GM21390 (cell line): ENCODE results near the gene MON1A.

Source experiments
- ATAC-seq: cut with Tn5 transposase; IDR thresholded peaks from one replicate; pipeline ENCODE4 v1.9.1; 2021; ENCODE audit not compliant: unreplicated experiment

The MON1A gene

DNA sequence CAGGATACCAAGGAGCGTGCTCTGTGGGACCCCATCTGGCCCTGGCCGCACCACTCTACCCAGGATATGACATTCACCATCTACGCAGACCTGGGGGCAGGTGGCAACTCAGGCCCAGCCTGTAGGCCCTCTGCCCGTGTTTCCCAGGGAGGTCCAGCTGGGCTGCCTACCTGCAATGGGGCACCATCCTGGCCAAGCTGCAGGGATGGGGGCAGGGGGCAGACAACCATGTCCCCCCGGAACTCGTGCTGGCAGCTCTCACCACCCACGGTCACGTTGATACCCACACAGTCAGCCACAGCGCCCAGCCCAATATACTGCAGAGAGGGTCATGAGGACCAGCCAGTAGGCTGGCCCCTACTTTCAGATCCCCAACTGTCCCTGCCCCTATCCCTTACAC is 33.8 kb downstream of the MON1A start:
- no peak for ATAC-seq

DNA sequence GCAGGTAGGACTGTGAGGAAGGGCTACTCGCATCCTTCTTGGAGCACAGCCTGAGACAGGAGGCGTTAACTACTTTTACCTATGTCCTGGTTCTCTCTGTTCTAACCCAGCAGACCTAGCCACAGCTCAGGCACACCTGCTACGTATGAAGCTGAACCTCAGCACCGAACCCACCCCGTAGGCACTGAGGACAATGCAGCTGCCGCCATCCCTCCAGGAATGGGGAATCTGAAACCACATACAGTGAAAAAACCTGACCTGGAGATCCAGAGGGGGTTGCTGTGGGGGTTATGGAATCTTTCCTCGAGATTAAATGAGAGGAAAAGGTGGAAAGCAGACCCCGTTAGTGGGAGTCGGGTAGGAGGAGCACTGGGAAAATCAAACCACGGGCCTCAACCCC is 40.3 kb downstream of the MON1A start:
- ATAC-seq, result no peak

DNA sequence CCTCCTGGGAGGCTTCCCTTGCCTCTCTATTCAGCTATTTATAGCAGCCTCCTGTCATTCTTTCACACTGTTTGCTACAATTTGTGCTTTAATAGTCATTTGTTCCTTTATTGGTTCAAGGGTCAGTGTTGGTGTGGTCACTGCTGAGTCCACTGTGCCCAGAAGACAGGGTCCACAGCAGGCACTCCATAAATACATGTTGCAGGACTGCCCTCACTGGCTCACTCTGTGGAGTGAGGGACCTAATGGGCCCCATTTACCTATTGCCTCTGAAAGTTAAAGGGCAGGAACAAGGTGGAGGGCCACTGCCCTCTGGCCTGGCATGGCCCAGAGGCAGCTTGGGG is 42.7 kb downstream of the MON1A start:
- no peak for ATAC-seq

DNA sequence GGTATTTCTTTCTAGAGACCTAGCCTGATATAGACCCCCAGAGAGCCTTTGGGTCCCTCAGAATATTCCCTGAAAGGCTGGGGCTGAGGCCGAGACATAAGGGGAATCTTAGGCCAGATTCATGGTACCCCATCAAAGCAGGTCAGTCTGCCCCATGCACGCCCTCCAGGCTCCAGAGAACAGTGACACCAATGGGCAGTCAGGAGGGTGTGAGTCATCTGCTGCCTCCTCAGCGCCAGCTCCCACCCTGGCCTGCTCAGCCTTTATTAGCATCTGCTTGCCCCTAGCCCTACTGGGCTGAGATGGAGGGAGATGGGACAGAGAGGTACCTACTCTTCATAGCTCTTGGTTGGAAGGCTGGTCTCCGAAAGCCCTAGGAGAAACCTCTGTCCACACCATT is 45.6 kb downstream of the MON1A start:
- ATAC-seq, result no peak

DNA sequence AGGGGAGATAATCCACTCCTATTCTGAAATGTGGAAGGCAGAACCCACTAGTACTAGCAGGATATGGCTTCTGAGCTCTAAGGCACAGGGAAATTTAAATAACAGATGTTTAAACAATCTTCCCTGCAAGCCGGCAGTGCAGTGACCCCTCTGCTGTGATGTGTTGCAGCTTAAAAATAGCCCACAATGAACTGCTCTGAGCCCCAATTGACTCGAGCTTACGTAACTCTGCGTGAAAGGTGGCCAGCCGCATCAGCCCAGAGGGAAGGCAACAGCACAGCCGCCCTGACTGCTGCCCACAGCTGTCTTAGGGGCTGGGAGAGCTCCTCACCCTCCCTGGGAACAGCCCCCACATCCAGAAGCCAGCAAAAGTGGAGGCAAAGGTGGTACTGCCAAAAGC is 47.4 kb downstream of the MON1A start:
- ATAC-seq, result no peak

DNA sequence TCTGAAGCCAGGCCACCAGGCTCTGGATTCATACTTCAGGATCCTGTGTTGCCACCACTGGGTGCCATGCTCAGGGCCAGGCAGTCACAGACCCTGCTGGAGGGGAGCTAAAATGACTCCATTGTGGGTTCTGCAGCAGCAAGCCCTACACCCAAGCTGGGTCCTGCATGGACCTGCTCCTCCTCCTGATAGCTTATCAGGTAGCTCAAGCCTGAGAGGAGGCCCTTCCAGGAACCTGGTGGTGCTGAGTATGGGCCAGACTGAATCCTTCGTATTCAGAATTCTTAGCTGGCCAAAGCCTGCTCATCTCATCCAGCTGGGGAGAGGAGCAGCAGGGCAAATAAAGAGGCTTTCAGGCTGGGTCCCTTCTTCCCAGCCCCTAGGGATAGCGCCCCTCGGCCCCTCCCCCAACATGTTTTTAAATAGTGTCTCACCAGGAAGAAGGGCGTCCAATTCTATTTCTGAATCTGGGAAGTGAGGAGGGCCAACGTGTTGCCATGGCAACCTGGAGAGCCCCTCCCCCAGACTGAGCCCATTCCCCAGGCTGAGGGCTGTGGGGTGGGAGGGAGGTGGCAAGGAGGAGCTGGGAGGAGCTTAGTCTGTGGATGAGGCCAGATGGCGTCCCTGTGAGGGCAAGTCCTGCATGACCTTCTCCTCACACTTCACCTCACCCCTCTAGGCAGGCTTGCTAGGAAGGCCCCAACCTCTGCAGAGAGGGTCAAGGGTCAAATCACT is 48.9 kb downstream of the MON1A start:
- ATAC-seq, result no peak

DNA sequence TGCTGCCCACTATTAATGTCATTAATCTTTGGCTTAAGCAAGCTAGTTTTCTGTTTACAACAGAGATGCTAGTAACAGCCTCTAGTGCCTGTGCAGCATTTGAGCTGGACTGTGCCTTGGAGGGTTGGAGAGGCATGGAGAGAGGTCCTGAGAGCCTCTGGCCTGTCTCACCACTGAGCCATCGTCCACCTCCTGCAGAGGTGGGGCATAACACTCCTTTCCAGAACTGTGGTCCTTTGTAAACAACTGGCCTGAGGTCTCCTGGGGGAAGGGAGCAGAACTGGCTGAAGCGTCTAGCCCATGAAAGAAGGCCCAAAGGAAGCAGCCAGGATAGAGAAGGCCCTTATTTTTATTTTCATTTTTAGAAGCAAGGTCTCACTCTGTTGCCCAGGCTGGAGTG is 49.9 kb downstream of the MON1A start:
- no peak for ATAC-seq

DNA sequence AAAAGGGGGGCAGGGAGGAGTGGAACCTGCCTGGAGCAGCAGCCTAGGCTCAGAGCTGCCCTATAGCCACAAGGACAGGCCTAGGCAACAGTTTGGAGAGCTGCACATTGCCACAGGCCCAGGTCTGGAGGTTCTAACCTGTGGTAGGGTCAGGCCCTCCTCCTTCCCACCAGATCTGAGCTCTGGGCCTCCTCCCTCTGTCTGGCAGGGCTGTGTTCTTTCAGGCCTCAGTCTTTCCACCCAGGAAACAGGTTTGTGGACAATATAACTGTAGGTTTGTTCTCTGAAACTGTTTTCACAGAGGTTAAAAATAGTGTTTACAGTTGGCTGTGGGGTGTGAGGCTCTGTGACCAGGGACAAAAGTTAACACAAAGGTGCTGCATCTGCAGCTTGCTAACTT is 50.9 kb downstream of the MON1A start:
- no peak for ATAC-seq

DNA sequence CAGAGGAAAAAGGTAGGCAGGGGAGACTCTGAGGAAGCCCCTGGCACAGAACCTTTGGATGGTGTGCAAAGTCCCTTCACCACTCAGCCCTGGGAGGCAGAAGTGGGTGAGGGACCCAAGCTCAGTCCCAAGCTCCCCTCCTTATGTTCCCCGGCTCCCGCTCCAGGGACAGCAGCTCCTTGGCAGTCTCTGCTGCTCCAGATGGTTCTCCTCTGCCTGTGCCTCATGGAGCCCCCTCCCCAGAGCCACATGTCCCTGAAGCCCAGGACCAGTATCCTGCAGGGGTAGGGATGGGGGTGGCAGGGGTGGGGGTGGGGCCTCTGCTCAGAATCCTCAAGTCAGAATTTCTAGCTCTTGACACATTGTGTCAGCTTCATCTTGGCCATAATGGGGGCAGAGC is 51.9 kb downstream of the MON1A start:
- no peak for ATAC-seq

DNA sequence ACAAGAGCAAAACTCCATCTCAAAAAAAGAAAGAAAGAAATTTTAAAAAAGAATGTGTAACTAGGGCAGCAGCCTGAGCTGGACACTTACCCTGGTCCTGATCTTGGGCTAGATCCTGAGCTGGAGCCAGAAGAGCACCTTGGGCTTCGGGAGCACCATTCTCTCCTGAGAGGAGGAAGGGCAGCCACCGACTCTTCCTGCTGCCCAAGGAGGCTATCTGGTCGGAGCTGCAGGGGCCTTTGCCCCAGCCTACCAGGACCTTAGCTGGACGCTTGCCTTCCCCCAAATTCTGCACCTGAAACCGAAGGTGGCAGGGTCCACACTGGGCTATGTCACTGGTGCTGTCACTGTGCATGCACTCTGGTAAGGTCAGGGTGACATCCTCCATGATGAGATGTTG is 53.0 kb downstream of the MON1A start:
- no peak for ATAC-seq

DNA sequence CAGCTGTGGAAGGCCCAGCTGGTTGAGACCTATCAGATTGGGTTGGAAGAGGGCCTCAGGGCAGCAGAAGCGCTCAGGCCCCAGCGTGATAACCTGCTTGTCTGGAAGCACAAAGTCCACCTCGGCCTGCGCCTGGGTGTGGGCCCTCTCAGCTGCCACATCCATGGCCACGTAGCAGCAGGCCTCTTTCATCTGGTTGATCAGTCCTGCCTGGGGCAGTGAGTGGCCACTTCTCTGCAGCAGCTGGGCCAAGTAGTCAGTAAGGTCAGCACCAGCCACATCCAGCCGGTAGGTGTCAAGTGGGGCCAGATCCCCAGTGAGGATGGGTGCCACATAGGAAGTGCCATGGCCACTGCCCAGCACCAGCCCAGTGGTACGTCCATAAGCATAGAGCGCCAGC is 56.0 kb downstream of the MON1A start:
- ATAC-seq, result no peak

DNA sequence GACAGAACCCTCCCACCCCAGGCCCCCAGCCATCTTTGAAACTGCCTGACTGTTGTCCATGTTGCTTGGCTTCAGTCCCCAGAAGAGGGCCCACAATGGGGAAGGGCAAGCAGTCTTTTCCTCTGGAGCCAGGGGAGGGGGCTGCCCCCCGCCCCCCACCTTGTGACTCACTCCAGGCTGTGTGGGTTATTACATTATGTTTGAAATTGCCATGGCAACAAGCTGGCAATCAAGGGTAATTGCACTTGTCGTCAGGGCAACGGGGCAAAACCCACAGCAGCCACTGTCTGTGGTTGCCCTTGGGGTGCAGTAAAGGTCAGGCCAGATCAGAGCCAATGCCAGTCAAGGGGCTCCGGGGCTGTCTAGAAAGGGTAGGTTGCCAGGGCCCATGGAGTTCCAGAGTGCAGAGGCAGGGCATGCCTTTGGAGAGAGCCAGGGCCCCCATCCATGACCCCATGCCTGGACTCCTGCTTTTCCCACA is 56.8 kb downstream of the MON1A start:
- ATAC-seq, result no peak

DNA sequence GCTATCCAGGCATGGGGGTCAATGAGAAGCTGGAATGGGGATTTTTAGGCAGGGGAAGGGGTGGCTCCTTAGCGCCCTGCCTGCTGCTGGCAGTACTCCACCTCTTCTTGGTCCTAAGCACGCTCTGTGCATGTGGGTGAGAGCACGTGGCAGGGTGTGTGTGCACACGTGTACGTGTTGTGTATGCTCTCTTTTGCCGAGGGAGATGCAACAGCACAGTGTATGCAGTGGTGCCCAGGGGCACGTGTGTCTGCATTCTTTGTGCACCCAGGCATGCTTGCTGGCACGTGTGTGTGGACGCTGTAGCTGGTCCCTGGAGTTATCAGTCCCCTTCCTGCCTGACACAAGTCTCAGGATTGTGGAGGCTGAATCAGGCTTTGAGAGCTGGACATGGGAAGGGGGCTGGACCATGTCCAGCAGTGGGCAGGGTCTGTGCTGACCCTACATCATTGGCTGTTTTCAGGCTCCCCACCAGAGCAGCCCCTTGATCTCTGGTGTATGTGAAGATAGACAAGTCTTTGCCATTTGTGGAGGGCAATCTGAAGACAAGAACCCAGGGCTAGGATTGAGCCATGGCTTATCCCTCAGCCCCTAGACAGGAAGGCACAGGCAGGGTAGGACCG is 58.0 kb downstream of the MON1A start:
- no peak for ATAC-seq

DNA sequence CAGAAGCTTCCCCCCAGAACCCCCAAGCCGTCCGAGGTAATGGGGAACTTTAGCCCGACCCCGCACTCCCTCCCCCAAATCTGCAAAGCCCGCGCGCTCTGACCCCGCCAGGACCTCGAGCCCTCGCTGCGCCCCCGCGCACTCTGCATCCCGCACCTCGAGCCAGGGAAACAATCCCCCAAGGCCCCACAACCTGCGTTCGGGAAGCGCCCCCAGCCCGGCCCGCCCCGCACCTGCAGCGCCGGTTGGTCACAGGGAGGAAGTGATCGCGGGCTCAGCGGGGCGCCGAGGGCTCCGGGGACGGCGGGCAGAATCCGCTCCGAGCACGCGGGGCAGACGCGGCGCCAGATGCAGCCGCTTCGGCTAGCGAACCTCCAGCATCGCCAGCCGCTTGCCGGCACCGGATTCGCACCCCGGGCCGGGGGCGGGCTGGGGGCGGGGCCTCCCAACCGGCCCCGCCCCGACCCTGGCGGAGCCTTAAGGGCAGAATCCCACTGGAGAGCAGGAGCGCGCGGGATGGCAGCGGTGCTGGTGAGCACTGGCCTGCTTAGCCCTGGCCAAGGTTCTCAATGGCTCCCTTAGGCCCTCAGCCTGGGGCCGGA is 60.0 kb downstream of the MON1A start, which contains the start of gene CAMKV:
Gene CAMKV (minus strand): TSS at position 382 of the 602 bp plus-strand sequence. CDS start 7,518 bp downstream, outside the sequence.
- no peak for ATAC-seq

DNA sequence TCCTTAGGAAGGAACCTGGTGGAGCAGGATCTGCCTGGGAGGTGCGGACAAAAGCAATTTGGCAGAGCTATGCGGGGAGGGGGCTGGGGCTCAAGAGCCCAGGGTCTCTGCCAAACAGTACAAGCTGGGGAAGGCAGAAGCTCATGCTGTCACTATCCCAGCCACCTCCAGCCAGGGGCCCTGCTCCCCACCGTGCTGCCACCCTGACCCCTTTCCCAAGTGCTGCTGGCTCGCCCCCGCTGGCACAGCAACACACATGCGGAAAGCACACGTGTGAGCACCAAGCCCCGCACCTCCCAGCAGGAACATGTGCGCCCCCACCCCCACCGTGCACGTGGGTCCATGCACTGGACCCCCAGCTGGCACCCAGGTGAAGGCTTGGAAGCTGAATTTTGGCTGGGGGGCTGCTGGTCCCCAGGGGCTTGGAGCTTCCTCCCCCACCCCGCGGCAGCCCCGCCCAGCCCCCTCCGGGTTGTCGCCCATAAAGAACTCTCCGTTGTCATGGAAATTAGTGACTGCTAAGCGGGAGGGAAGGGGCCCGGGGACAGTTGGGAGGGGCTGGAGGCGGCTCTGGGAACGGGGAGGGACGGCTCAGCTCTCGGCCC is 60.6 kb downstream of the MON1A start:
- ATAC-seq, result no peak

DNA sequence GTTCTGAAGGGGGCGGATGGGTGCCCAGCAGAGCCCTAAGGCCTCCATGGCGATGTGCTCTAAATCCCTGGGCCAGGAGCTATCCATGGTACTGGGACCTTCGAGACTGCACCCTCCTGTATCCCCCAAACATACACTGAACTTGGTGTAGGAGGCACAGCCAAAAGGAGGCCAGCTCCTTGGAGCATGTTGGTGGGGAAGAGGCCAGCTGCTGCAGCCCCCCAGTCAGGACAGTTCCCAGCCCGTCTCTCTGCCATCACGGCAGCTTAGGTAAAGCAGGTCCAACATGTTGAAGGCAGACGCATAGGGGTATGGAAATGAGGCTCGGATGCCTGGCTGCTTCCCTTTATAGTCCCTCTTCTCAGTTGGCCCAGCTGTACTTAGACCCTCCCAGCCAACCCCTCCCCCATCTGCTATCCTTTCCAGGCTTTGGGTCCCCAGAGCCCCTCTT is 61.7 kb downstream of the MON1A start:
- no peak for ATAC-seq

DNA sequence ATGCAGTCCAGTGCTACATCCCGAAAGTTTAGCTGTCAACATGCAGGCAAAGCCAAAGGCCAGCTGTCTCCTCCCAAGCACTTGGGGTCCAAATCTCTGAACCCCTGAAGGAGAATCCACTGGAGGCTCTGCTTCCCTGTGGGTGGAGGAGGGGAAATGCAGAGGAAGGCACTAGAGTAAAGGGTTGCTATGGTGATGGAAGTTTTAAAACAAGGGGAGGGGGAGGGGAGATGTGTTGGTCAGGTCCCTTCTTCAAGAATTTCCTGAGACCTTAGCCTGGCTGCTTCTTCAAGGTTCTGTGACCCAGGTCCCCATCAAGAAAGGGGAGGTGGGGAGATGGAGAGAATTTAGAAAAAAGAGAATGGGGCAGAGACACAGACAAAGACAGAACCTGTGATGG is 62.2 kb downstream of the MON1A start:
- ATAC-seq, result no peak

DNA sequence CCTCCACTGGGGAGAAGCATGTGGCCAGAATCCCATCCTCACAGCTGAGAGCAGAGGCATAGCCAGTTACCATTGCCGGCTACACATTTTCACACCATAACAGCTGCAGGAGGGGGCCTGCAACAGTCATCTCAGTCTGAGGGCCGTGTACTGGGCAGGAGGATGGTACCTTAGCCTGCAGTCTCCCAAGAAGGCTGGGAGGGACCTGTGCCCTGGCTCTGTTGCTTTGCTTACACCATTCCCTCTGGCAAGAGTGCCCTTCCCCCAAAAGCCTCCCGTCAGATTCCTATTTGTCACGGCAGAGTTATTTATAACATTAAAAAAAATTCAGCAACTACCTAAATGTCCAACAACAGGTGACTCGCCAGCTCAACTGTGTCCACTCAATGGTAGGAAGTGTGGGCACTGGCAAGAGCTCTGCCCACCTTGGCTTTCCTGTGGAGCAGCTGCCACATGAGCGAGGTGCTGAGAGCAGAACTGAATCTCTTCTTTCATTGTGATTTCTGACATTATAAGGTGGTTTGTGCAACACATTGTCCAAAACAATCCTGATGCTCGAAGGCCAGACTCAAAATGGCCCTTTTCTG is 64.3 kb downstream of the MON1A start:
- no peak for ATAC-seq

DNA sequence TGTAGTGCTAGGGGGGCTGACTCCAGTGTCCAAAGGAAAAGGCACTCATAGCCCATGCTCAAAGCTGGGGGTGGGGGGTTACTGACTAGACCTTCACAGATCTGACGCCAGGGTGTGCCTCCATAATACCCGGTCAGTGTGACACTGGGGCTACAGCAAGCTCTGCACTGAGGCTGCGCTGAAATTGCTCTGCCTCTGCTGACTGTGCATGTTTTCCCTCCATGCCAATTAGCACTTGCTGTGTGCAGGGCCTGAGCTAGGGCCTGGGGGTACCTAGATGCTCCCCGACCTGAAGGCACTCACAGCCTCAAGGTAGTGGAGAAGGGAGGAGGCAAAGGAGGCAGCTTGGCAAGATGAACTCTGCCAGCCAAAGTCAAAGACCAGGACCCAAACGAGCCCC is 65.1 kb downstream of the MON1A start:
- no peak for ATAC-seq

DNA sequence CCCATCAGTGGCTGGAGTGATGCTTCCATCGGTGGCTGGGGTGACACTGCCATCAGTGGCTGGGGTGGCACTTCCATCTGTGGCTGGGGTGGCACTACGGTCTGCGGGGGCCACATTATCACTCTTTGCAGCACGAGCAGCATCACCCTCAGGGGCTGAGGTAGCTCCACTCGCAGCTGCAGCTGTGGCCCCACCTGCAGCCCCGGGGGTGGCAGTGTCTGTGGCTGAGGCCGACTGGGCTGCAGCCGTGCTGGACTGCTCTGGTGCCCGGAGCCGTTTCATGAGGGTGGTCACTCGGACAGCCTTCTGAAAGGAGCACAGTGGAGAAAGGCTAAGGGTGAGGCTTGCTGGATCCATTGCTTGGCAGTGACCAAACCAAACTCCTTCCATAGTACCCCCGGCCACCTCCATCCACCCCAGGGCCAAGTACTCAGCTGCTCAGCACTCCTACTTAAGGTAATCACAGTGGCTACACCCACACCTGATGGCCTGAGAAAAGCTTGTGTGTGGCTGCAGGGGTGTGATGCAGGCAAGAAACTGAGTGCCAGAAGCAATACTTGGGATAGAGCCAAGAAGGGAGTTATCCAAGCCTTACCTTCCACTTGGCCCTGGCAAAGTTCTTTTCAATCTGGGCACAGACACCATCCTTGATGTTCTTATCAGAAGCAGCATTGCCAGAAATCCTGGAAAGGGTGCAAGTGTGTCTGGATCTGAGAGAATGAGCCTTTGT is 69.9 kb downstream of the MON1A start:
- ATAC-seq, result no peak
